Measurements from ENCODE around the gene C6orf89.

The C6orf89 gene

DNA sequence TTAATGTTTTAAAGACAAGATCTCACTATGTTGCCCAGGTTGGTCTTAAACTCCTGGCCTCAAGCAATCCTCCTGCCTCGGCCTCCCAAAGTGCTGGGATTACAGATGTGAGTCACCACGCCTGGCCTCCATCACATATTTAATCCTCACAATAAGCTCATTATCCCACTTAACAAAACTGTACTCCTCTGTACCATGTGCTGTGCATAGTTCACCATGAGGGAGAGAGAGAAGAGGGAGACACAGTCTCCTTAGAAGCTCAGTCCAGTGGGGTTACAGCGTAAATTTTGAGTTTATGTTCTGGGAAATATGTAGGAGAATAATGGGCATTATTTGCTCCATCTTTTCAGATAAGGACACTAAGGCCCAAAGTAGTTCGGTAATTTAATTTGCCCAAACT lies 38.6 kb upstream of the C6orf89 start:
- TF ChIP-seq, protein P1, sequence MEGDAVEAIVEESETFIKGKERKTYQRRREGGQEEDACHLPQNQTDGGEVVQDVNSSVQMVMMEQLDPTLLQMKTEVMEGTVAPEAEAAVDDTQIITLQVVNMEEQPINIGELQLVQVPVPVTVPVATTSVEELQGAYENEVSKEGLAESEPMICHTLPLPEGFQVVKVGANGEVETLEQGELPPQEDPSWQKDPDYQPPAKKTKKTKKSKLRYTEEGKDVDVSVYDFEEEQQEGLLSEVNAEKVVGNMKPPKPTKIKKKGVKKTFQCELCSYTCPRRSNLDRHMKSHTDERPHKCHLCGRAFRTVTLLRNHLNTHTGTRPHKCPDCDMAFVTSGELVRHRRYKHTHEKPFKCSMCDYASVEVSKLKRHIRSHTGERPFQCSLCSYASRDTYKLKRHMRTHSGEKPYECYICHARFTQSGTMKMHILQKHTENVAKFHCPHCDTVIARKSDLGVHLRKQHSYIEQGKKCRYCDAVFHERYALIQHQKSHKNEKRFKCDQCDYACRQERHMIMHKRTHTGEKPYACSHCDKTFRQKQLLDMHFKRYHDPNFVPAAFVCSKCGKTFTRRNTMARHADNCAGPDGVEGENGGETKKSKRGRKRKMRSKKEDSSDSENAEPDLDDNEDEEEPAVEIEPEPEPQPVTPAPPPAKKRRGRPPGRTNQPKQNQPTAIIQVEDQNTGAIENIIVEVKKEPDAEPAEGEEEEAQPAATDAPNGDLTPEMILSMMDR (IDR thresholded peaks at IDR 0.05; ENCODE audit: borderline replicate concordance, insufficient read depth, low read depth, low read length): no peak
- H3K4me3 ChIP-seq (ENCODE audit: low read depth, low read length): no peak overlapping the region

DNA sequence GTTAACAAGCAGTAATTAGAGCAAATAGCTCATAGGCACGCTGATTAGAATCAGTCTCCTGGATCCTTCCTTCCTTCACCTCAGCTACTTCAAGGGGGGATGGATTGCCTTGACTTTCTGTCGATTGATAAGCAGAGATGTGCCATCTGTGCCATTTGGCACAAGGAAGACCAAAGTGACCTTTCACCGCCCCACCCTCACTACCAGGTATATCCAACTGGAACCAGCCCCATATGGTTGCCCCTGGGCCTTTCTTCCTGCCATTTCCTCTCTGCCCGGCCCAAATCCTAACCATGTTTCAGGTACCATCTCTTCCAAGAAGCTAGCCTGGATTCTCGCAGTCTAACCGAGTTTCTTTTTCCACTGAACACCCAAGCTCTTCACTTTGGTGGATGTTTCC lies 37.8 kb upstream of the C6orf89 start:
- TF ChIP-seq, protein P1 (IDR thresholded peaks at IDR 0.05; ENCODE audit: borderline replicate concordance, insufficient read depth, low read depth, low read length): no peak
- no peak overlapping the region for H3K4me3 ChIP-seq (ENCODE audit: low read depth, low read length)

DNA sequence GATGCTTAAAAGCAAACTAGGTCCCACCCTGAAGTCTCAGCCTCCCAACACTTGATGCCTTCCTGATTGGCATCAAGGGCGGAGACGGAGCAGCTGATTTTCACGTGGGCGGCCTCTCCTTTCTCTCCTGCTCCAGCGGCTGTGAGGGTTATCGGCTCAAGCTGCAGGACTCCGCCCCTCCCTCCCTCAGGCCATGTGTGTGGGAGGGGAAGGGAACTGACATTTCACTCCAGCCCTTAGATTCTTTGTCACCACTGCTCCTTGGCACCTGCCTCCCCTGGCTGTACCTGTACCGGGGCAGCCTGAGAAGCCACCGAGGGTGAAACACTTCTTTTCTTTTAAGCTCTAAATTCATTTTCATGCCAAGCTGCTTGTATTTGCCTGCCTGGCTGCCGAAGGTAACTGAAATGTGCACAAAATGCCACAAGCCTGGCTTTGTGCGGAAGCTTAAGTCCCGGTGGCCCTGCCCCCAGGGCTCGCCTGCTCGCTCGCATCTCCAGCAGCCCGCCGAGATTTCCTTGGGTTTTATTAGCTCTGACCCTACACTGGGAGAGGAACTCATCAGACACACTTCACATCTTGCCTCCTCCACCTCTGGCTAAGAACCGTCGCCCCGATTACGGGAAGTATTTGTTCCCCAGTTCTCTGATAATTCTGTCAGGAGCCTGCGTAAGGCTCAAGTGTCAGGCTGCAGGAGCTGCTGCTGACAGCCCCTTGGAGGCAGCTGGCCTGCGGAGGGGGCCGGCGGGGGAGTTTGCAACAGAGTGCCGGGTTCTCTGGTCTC lies 36.9 kb upstream of the C6orf89 start:
- H3K4me3 ChIP-seq (ENCODE audit: low read depth, low read length): no peak overlapping the region
- TF ChIP-seq, protein P1 (IDR thresholded peaks at IDR 0.05; ENCODE audit: borderline replicate concordance, insufficient read depth, low read depth, low read length): no peak

DNA sequence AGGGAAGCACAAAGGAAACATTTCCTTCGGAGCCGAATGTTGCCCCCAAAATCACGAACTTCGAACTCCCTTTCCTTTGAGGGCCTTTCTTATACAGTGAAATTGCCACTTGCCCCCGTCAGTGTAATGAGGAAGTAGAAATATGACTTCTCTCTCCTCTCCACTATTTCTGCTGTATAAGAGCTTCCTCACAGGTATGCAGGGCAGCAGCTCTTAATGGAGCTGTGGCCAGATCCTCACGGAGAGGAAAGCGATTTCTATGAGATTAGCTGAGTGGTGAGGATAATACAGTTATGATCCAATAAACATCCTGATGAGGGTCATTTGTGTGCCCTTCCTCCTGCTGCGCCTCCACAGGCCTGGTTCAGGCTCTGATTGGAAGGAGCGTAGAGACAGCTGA lies 35.7 kb upstream of the C6orf89 start:
- no peak overlapping the region for H3K4me3 ChIP-seq (ENCODE audit: low read depth, low read length)
- TF ChIP-seq, protein P1 (IDR thresholded peaks at IDR 0.05; ENCODE audit: borderline replicate concordance, insufficient read depth, low read depth, low read length): no peak

DNA sequence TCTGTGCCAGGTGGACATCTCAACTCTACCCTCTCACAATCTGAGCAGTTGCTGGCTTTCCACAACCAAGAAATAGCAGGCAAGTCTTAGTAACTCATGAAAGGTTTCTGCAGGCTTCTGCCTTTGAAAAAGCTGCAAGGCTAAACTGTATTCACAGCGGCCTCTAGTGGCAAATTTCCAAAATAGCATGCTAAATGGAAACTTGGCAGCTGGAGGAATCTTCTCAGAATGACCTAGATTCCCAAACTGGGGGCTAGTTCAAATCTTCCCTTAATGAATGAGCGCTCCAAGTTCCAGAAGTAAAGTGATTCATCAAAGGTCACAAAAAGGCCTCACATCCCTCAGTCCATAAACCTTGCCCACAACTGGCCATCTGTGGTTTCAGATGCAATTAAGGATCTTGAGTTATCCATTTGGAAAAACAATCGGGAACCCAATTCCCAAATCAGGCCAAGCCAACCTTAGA lies 34.6 kb upstream of the C6orf89 start:
- TF ChIP-seq, protein P1 (IDR thresholded peaks at IDR 0.05; ENCODE audit: borderline replicate concordance, insufficient read depth, low read depth, low read length): peak; percentile 60
- no peak overlapping the region for H3K4me3 ChIP-seq (ENCODE audit: low read depth, low read length)

DNA sequence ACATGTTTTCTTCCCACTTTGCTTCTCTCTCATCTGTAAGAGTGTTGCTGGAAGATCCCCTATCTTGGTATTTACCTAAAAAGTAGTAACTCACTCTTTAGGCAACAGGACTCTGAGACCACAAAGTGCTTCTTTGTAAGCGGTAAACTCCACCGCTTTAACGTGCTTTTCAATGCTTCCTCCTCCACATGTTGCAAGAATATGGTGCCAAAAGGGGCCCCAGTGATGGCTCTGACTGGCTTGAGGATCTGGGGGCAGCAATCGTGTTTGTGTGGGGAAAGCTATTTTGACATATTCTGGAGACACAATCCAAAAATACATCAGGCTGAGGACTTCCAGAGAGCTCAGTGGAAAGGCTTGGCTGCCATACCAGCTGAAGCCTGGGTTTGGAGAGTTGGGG lies 34.1 kb upstream of the C6orf89 start:
- TF ChIP-seq, protein P1 (IDR thresholded peaks at IDR 0.05; ENCODE audit: borderline replicate concordance, insufficient read depth, low read depth, low read length): no peak
- no peak overlapping the region for H3K4me3 ChIP-seq (ENCODE audit: low read depth, low read length)

DNA sequence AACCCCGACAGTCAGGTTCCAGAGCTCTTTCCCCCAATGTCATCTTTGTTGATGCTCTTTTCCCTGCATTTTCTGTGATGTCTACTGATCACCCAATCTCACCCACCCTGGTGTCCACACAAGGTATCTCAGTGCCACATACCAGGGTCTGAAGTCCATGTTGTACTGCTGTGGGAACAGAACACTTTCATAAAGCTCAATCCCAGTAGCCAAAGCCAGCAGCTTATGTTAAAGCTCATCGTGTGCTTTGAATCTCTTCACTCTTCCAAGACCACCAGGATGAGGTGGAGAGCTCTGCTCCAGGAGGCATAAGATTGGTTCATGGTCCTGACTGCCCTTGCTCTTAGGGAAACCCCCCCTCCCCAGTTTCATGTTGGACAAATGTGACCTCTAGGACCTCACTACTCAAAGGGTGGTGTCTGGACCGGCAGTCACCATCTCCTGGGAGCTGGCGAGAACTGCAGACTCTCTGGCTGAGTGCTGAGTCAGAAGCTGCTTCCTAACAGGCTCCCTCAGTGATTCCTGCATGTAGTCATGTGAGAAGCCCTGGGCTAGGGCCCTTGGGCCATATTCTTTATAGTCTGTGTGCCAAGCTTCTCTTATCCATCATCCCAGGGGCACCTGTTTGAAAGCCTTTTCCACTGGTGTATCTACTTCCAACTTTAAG lies 33.1 kb upstream of the C6orf89 start:
- no peak overlapping the region for H3K4me3 ChIP-seq (ENCODE audit: low read depth, low read length)
- TF ChIP-seq, protein P1 (IDR thresholded peaks at IDR 0.05; ENCODE audit: borderline replicate concordance, insufficient read depth, low read depth, low read length): no peak
